ENCODE data around the gene C3orf20.

The C3orf20 gene

DNA sequence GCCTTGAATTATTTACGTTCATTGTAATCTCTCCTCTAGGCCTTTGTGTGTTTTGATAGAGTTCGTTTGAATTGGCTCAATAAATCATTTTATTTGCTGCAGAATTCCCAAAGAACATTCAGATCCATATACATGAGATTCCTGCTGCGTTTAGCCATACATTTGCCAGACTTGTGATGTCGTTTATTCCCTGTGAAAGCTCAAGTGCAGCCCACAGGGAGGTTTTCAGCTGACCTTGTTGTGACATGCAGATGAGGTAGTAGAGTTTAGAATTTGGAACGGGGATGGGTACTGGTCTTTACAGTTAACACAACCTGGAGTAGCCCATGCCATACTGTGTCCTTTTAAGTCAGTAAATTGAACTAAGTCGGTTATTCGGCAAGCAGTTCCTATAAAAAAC is at the start of gene C3orf20:
Gene C3orf20, plus strand, starts transcription at position 301 of the 400 bp plus-strand sequence. CDS start 7,573 bp downstream, outside the sequence.
- no peak within 1 kb of the TSS for H3K27ac Mint-ChIP-seq
- no peaks in the 10 kb centered on the region for H3K4me1 Mint-ChIP-seq (ENCODE audit: low read depth)
- H3K27me3 Mint-ChIP-seq (ENCODE audit: low read depth) = no peaks in the 10 kb centered on the region

DNA sequence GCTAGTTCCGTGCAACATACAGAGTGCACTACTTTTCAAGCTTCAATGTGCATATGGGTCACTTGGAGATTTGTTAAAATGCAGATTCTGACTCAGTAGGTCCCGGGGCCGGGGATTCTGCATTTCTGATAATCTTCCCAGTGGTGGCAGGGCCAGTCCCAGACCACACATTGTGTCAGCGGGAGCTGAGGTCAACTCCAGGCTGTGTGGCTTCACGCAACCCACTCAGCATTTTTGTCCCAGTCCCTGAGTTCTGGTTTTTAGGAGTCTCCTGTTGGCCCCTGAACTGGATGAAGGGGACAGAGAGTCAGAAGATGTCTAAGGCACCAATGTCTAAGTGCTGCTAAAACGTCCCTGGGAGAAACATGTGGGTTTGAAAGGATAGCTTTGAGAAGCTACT is 49.5 kb upstream of the C3orf20 start:
- no peaks in the 10 kb centered on the region for H3K36me3 Mint-ChIP-seq (ENCODE audit: low read depth)
- H3K27me3 Mint-ChIP-seq (ENCODE audit: low read depth) = peaks cover 7% of the 10 kb centered on the region
- H3K4me1 Mint-ChIP-seq (ENCODE audit: low read depth) = no peaks in the 10 kb centered on the region
- H3K9me3 Mint-ChIP-seq = no peaks in the 10 kb centered on the region
- H3K27ac Mint-ChIP-seq = no peak overlapping the region
- no peak overlapping the region for H3K4me3 Mint-ChIP-seq

More for the DNA sequence above, at the start of gene C3orf20:
- peaks cover 24% of the 10 kb centered on the region for H3K36me3 Mint-ChIP-seq (ENCODE audit: low read depth)
- no peak within 1 kb of the TSS for H3K4me3 Mint-ChIP-seq
- peaks cover 9% of the 10 kb centered on the region for H3K9me3 Mint-ChIP-seq

DNA sequence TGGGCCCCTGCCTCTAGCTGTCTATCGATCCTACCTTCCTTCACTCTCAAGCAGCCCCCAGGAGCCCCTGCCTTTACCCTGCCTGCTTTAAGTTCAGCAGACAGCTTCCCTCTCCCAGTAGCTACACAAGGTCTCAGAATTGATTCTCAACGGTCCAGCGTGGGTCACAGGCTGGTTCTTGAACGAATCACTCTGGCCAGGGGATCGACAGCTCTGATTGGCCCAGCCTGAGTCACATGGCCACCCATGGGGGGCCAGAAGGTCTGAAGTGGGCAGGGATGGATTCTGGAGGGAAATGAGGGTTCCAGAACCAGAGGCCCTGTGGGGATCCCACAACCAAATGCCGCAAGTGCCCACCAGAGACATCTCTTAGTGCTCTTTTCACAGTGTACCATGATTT is 47.1 kb upstream of the C3orf20 start:
- H3K9me3 Mint-ChIP-seq = no peaks in the 10 kb centered on the region

DNA sequence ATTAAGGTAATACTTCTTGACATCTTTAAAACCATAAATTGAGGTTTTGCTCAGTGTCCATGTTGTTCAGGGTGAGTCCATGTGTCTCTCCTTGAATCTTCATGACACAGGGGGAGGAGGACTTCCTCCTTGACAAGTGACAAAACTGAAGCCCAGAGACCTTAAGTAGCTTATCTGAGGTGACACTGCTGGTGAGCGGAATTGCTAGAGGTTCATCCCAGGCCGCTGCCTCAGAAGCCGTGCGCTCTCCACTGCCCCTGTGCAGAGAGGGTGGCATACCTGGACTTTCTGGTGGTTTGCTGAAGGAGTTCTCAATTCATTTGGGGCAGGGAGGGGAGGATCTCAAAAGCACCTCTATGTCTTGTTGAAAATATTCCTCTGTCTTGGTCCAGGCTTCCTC is 46.5 kb upstream of the C3orf20 start:
- no peaks in the 10 kb centered on the region for H3K9me3 Mint-ChIP-seq
- H3K4me1 Mint-ChIP-seq (ENCODE audit: low read depth) = no peaks in the 10 kb centered on the region
- peaks cover 7% of the 10 kb centered on the region for H3K27me3 Mint-ChIP-seq (ENCODE audit: low read depth)
- no peaks in the 10 kb centered on the region for H3K36me3 Mint-ChIP-seq (ENCODE audit: low read depth)
- no peak overlapping the region for H3K4me3 Mint-ChIP-seq
- no peak overlapping the region for H3K27ac Mint-ChIP-seq

More for the DNA sequence above, 47.1 kb upstream of the C3orf20 start:
- Mint-ChIP-seq H3K4me1 (ENCODE audit: low read depth) (no peaks in the 10 kb centered on the region), H3K4me3 (no peak overlapping the region), H3K36me3 (ENCODE audit: low read depth) (no peaks in the 10 kb centered on the region), H3K27ac (no peak overlapping the region), H3K27me3 (ENCODE audit: low read depth) (peaks cover 7% of the 10 kb centered on the region)

DNA sequence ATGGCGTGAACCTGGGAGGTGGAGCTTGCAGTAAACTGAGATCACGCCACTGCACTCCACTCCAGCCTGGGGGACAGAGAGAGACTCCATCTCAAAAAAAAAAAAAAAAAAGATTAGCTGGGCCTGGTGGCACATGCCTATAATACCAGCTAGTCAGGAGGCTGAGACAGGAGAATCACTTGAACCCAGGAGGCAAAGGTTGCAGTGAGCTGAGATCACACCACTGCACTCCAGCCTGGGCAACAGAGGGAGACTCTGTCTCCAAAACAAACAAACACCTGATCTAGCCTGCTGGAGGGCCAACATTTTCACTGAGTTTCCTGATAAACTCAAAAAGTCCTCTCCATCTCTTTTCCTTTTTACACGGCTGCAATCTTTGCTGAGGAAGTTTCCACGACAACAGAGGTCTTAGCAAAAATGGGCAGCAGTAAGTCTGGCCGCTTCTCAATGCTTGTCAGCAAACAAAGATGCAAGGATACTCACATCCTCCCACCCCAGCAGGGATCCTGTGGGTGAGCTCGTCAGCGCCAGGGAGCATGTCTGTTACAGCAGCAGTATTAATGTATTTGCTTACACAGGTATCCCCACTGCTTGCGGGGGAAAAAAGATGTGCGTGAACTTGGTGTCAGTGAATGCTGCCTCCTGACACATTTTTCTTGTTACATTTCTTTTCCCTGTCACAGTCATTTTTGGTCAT is 44.4 kb upstream of the C3orf20 start:
- Mint-ChIP-seq H3K4me3 (no peak overlapping the region), H3K9me3 (no peaks in the 10 kb centered on the region), H3K27ac (no peak overlapping the region), H3K4me1 (ENCODE audit: low read depth) (no peaks in the 10 kb centered on the region), H3K36me3 (ENCODE audit: low read depth) (no peaks in the 10 kb centered on the region), H3K27me3 (ENCODE audit: low read depth) (peaks cover 13% of the 10 kb centered on the region)

DNA sequence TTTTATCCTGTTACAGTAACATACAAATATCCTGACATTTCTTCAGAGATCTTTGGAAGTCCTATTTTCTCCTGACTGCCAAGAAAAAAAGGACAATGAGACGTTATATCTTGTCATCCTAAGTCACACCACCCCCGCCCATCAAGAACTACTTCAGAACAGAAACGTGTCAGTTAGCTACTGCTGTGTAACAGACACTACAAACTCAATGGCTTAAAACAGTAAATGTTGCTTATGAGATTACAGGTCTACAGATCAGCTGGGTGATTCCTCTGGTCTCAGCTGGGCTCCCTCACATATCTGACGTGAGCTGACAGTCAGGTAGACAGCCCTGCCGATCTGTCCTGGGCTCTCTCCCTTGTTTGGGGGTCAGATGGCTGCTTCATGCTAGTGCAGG is 43.8 kb upstream of the C3orf20 start:
- no peak overlapping the region for H3K27ac Mint-ChIP-seq
- H3K9me3 Mint-ChIP-seq = no peaks in the 10 kb centered on the region
- H3K36me3 Mint-ChIP-seq (ENCODE audit: low read depth) = no peaks in the 10 kb centered on the region
- no peak overlapping the region for H3K4me3 Mint-ChIP-seq
- H3K27me3 Mint-ChIP-seq (ENCODE audit: low read depth) = peaks cover 13% of the 10 kb centered on the region
- H3K4me1 Mint-ChIP-seq (ENCODE audit: low read depth) = no peaks in the 10 kb centered on the region

DNA sequence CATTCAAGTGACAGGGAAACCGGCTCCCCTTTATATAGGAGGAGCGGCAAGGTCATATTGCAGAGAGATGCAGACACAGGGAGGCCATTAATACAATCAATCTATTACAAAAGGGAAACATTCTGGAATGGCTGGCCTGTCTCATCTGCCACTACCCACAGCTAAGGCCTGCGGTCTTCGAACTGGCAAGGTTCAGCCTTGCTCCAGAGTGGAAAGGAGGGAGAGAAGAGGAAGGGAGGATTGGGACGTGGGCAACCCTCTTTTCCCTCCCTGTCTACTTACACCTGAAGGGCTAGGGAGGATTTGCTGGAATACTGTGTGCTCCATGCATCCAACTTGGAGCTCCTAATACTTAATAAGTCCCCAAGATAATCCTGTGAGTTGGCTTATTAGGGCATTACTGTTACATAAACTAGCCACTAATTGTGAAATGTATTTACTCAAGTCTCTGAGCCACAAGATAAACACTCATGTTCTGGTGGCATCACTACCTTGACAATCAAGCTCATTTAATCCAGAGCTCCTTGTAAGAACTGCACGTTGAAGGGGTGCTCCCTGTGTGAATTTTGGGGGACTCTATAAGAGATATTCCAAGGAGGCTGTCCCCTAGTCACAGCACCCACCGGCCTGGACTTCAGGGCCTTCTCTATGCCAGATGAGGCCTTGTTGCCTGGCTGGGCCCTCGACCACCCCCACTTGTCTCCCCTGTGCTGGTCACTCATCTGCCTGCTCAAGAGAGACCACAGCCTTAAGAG is 43.1 kb upstream of the C3orf20 start:
- H3K4me3 Mint-ChIP-seq = no peak overlapping the region
- H3K27me3 Mint-ChIP-seq (ENCODE audit: low read depth) = peaks cover 15% of the 10 kb centered on the region
- no peak overlapping the region for H3K27ac Mint-ChIP-seq
- H3K36me3 Mint-ChIP-seq (ENCODE audit: low read depth) = no peaks in the 10 kb centered on the region
- H3K4me1 Mint-ChIP-seq (ENCODE audit: low read depth) = no peaks in the 10 kb centered on the region
- H3K9me3 Mint-ChIP-seq = no peaks in the 10 kb centered on the region

DNA sequence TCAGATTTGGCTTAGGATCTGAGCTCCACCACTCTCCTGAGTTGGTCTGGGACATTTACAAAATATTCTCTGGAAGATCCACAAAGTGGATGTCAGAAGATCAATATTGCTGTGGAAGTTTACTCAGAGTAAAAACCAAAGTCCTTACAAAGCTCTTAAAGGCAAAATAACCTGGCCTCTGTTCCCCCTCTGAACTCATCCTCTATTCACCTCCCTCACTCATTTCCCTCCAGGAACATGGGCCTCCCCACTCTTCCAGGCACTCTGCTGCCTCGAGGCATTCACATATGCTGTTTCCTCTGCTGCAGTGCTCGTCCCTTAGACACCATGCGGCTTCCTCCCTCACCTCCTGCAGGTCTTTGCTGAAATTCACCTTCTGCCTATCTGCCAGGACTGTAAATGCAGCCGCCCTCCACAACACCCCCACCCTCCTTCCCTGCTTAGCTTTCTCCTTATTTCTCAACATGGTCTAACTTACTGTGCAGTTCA is 42.5 kb upstream of the C3orf20 start:
- H3K9me3 Mint-ChIP-seq = no peaks in the 10 kb centered on the region
- H3K4me3 Mint-ChIP-seq = no peak overlapping the region
- H3K36me3 Mint-ChIP-seq (ENCODE audit: low read depth) = no peaks in the 10 kb centered on the region
- H3K27me3 Mint-ChIP-seq (ENCODE audit: low read depth) = peaks cover 15% of the 10 kb centered on the region
- H3K4me1 Mint-ChIP-seq (ENCODE audit: low read depth) = no peaks in the 10 kb centered on the region
- no peak overlapping the region for H3K27ac Mint-ChIP-seq

DNA sequence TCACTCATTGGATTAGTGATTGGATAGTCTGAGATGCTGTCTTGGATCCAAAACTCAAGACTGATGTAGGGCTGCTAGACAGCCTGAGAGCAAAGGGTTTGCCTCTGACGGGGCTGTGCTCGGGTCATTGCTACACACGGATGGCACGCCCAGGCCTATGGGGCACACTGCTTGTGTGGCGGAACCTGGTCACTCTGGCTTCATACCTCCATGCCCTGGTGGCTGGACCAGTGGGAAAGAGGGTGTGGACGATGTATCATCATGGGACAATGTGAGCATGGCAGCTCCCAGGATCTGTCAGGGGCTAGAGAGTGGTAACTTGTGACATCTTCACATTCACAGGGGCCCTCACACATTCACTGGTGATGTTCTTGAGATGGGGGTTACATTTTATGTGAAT is 41.5 kb upstream of the C3orf20 start:
- Mint-ChIP-seq H3K27ac (no peak overlapping the region), H3K4me1 (ENCODE audit: low read depth) (no peaks in the 10 kb centered on the region), H3K9me3 (no peaks in the 10 kb centered on the region), H3K36me3 (ENCODE audit: low read depth) (no peaks in the 10 kb centered on the region), H3K4me3 (no peak overlapping the region), H3K27me3 (ENCODE audit: low read depth) (peaks cover 18% of the 10 kb centered on the region)

DNA sequence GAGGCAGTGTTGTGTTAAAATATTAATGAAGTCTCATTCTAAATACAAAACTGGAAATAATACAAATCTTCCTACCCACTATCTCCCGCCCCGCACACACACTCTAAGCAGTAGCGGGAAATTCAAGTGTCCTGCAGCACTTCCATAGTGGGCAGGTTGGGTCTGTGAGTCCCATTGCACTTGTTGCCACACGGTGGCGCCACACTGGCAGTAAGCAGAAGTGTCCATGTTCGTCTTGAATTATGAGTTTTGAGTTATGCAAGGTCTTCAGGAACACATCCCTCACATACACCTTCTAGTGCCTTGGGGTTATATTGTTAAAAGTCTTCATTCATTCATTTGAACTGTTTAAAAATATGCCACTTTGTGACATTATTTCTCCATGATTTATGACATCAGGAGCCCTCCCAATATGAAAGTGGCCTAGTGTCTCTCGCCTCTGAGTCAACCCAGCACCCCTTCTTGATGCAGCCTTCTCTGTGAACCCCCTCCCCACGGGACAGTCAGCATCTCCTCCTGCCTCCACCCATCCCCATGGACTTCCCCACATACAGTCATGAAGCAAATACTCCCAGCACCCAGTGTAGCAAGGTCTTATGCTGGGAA is 41.0 kb upstream of the C3orf20 start:
- Mint-ChIP-seq H3K4me3 (no peak overlapping the region), H3K27me3 (ENCODE audit: low read depth) (peaks cover 18% of the 10 kb centered on the region), H3K27ac (no peak overlapping the region), H3K9me3 (no peaks in the 10 kb centered on the region), H3K4me1 (ENCODE audit: low read depth) (no peaks in the 10 kb centered on the region), H3K36me3 (ENCODE audit: low read depth) (no peaks in the 10 kb centered on the region)

DNA sequence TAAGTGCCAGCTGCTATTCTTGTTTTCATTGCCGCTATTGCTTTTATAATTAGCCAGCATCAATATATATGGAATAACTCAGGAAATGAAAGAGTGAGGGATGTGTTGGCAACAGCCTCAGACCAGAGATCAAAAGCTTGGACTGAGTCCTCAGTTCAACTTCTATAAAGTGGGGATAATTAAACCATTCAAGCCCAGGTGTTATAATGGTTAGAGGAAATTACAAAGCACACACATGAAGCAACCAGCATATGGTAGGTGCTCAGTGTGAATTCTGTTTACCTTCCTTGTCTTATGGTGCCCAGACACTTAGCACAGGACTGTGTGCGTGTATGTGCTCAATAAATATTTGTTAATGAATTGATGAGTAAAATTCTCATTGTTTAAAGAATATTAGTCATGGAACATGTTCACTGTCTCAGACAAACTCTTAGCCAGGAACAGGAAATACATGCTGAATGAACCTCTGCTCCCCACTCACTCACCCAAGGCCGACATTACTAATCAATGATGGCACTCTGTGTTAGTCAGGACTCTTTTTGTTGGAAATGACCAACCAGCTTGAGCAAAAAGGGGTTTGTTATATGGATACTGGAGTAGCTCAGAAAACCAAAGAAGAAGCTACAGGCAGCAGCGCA is 40.1 kb upstream of the C3orf20 start:
- H3K9me3 Mint-ChIP-seq = no peaks in the 10 kb centered on the region
- H3K27ac Mint-ChIP-seq = no peak overlapping the region
- no peak overlapping the region for H3K4me3 Mint-ChIP-seq
- peaks cover 18% of the 10 kb centered on the region for H3K27me3 Mint-ChIP-seq (ENCODE audit: low read depth)
- no peaks in the 10 kb centered on the region for H3K4me1 Mint-ChIP-seq (ENCODE audit: low read depth)
- H3K36me3 Mint-ChIP-seq (ENCODE audit: low read depth) = no peaks in the 10 kb centered on the region

DNA sequence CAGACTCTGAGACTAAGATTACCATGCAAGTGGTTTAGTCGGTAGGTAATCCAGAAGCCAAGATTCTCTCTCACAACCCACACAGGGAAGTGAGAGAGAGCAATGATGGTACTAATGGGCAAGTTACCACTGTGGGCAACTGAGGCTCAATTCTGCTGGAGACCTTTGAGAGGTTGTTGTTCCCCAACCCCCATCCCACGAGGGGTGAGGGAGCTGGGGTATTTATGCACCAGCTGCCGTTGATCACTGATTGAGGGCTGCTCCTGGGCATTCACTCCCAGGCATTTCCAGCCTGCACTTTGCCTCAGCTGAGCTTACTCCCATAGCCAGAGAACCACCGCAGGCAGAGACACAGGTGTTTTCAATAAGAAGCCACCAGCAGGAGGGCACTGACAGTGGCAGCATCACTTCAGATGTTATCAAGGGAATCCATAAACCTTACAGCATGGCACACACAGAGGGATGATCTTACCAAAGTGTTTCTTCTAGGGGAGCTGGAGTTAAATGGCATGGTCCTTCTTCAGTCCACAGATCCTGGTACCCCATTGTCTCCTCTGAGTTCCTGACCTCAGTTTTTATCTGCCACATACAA is 38.3 kb upstream of the C3orf20 start:
- Mint-ChIP-seq H3K4me3 (no peak overlapping the region), H3K27ac (no peak overlapping the region), H3K36me3 (ENCODE audit: low read depth) (no peaks in the 10 kb centered on the region), H3K9me3 (no peaks in the 10 kb centered on the region), H3K4me1 (ENCODE audit: low read depth) (no peaks in the 10 kb centered on the region), H3K27me3 (ENCODE audit: low read depth) (peaks cover 18% of the 10 kb centered on the region)

DNA sequence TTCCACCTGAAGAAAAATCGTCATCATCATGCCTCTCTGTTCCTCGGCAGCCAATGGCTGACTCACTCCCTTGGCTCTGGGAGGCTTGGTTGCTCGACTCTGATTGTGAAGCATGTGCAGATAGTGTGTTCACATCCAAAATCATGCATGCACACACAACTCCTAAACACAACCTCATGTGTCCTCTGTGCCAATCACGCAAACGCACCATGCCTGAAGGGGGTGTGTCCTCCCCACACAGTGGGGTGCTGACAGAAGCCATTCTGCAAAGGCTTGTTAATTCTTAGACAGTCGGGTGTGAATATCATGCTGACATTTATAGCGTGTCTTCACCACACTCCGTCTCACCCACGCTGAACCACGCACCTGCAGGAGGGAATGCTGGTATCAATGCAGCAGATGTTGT is 34.8 kb upstream of the C3orf20 start:
- H3K4me1 Mint-ChIP-seq (ENCODE audit: low read depth) = no peaks in the 10 kb centered on the region
- H3K9me3 Mint-ChIP-seq = no peaks in the 10 kb centered on the region
- H3K4me3 Mint-ChIP-seq = no peak overlapping the region
- no peaks in the 10 kb centered on the region for H3K36me3 Mint-ChIP-seq (ENCODE audit: low read depth)
- H3K27ac Mint-ChIP-seq = no peak overlapping the region
- H3K27me3 Mint-ChIP-seq (ENCODE audit: low read depth) = peaks cover 32% of the 10 kb centered on the region

DNA sequence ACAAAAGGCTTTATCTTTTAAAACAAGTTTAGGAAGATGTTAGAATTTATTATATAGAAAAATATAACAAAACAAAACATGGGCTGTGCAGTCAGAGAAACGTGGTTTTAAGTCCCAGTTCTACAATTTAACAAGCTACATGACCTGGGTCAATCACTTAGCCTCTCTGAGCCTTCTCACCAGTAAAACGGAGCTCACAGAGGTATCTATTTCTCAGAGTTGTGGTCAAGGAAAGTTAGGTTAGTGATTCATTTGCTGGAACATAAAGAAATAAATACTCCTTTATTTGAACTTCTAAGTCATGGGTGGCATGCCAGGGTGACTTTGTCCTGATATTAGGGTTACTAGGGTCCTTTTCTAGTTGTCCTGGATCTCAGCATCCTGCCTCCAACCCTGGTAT is 34.2 kb upstream of the C3orf20 start:
- no peaks in the 10 kb centered on the region for H3K4me1 Mint-ChIP-seq (ENCODE audit: low read depth)
- no peak overlapping the region for H3K4me3 Mint-ChIP-seq
- H3K9me3 Mint-ChIP-seq = no peaks in the 10 kb centered on the region
- no peak overlapping the region for H3K27ac Mint-ChIP-seq
- peaks cover 28% of the 10 kb centered on the region for H3K27me3 Mint-ChIP-seq (ENCODE audit: low read depth)
- H3K36me3 Mint-ChIP-seq (ENCODE audit: low read depth) = no peaks in the 10 kb centered on the region
